Stimulated activated CD4-positive, alpha-beta T cell treated with anti-CD3 and anti-CD28 coated beads, Interleukin-2, amount 100 ng/mL, for 24 hours (primary cell): ENCODE data around the gene JAM2.
"Not testable (repeated sequence)": the region's sequence is repeated elsewhere in the genome, so short reads cannot be mapped to it uniquely, and the experiment has no call there.

Experiments
- DNase-seq, 2 donors: peaks; one replicate each; pipeline ENCODE4 v3.0.0-alpha.2; 2020

JAM2 gene, protein sequence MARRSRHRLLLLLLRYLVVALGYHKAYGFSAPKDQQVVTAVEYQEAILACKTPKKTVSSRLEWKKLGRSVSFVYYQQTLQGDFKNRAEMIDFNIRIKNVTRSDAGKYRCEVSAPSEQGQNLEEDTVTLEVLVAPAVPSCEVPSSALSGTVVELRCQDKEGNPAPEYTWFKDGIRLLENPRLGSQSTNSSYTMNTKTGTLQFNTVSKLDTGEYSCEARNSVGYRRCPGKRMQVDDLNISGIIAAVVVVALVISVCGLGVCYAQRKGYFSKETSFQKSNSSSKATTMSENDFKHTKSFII

DNA sequence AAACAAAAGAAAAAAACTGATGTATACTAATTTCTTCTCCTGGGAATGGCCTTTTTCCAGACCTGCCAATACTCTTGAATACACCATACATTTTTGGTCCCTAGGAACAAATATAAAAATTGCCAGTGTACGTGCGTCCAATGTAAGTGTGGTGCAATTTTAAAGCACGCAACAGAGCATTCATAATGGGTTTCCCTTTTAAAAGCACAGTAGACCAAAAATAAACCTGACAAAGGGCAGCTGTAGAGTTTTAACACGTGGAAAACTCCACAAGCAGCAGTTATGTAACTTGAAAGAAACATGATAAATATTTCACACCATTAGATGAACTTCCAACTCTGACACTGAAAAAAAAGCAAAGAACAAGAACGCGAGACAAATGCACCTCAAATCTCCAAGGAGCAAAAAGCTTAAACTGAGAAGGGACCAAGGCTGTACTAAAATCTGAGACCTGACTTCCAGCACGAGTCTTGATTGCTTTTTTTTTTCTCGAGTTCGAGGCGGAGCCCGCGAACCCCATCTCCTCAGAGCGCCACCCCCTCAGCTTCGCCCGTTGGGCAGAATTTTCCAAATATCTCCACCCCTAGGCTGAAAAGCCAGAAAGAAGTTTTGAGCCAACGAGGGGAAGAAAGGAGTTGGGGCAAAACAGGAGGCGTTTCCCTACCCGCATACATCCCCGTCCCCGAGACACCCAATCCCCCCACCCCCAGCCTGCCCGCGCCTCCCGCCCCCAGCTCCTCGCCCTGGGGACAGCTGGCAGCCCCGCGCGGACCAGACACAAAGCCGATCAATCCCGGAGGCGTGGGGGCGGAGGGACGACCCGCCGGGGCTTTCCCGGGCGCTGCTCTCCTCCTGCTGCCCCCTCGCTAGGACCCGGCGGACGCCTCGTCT is at the start of gene JAM2:
Gene JAM2 (plus strand): TSS at position 599 of the 891 bp plus-strand sequence. CDS start 564 bp downstream, outside the sequence.
- DNase-seq, result peak; percentile 30 to 55

DNA sequence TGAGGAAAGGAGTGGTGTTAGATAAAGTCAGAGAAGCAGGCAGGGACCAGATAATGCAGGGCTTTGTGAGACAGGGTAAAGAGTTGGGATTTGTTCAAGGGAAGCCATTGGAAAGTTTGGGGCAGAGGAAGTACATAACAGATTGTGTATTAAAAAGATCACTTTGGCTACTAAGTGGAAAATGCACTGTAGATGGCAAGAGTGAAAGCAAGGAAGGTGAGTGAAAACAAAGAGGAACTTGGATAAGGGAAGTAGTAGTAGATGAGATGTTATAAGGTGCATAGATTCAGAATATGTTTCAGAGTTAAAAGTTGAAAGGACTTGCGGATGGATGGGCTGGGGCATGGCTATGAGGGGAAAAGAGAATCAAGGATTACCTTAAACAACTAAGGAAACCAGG is 49.2 kb upstream of the JAM2 start:
- DNase-seq, result no peak

DNA sequence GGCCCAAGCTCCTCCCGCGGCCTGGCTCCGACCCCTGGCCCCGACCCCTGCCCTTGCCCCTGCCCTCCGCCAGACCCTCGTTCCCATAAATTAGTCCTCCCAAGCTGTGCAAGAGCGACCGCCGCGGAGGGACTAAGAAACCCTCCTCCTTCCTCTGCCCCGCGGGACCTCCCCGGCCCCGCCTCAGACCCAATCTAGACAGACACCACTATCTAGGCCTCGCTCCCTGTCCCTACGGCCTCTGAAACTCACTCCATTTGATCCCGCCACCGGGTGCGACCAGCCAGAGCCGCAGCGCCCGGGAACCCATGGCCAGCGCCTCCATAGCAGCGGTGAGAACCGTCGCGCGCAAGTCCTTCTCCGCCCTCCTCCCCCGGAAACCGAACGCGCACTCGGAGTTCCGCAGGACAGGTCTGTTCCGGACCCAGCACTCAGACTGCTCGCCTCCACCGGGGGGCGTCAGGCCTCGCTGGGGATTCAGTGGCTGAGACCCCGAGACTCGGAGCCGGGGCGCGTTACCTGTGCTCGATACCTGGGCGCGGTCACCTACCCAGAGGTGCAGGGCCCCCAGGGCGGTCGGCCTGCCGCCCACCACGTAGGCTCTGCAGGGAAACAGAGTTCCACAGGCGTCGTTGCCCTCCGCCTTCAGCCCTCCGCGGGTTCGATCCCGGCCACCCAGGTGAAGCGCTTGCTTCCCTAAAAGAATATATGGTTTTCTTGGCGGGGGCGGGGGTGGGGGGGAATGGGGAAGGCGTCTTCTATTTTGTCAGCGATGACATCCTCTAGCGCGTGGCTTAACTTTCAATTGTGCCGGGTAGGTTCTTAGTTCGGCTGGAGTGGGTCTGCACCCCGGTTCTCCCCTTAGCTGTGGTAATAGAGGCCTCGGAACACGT is 31.7 kb upstream of the JAM2 start, which contains the start of gene MRPL39:
Gene MRPL39 (minus strand): TSS at position 331 of the 893 bp plus-strand sequence. CDS start 6 bp downstream, at position 325.
- DNase-seq, result peak; percentile 90

DNA sequence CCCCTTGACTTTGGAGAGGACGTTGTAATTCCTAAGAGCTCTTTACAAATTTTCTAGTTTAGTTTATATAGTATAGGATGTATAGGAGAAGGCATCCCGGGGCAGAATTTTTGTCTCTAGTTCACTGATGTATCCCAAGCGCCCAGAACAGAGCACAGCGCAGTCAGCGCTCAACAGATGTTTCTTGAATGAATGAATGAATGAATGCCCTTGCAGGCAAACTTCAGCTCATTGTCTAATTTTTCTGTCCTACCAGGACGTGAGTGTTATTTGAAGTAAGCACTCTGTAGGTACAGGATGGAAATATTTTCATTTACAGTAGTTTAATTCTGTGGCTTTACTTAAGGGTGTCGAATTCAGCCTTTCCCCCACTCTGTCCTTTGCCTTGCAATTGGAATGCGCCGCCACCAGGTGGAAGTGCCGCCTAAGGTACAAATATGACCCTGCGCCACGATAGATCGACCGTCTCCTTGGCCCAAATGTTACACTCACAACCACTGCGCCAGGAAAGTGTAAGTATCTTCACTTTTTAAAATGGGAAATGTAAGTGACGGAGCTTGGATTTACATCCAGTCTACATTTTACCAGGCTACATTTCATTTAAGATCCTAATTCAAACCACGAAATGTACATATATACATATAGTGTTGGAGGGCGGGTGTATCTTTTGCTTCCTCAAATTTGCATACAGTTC is 30.9 kb upstream of the JAM2 start:
- peak; percentile 78 to 82 for DNase-seq

DNA sequence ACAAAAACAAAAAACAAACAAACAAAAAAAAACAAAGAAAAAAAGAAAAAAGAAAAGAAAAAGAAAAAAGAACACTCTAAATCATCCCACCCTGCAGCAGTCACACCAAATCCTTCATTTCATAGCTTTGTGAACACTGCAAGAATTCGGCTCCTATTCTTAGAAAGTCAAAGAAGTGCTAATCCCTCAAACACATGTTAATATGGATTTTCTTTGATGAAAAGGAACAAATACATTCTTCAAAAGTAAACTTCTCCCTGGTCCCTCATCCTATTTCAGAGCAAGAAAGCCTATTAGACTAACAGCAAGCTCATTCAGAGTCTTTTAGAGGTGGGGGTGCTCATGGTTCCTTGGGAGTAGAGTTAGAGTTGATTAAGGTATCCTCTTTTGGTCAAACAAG is 24.6 kb upstream of the JAM2 start:
- no peak for DNase-seq

DNA sequence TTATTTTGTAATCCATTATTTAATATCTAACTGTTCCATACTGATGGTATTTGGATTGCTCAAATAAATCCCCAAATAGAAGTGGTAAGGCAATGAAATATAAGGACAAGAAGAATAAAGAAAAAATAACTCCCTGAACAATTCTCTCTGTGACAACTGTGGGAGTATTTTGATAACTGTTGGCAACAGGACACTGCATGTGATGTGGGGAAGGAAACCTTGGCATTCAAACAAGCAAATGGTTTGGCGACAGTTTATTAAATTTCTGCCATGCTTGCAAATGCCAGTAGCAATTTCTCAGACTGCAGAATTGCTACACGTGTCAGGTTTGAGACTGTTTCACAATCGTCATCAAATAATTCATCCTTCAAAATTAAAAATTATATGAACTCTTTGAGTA is 23.2 kb upstream of the JAM2 start:
- DNase-seq, result no peak

DNA sequence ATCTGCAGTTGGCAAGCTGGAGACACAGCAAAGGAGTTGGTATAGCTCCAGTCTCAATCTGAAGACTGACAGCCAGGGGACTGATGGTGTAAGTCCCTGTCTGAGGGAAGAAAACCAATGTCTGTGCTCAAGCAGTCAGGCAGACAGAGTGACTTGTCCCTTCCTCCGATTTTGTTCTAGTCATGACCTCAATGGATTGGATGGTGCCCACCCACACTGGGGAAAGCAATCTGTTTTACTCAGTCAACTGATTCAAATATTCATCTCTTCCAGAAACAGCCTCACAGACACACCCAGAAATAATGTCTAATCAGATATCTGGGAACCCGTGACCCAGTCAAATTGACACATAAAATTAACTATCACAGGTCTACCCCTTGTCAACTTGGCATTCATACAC is 19.9 kb upstream of the JAM2 start:
- DNase-seq, result no peak

DNA sequence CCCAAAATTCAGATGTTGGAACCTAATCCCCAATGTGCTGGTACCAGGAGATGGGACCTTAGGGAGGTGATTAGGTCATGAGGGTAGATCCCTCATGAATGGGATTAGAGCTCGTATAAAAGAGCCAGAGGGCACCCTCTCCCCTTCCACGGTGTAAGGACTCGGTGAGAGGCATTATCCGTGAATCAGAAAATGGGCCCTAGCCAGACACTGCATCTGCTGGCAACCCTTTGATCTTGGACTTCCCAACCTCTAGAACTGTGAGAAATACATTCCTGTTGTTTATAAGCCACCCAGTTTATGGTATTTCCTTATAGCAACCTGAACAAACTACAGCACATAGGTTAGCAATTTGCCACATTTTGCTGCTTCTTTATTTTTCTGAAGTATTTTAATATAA is 14.5 kb upstream of the JAM2 start:
- no peak for DNase-seq

DNA sequence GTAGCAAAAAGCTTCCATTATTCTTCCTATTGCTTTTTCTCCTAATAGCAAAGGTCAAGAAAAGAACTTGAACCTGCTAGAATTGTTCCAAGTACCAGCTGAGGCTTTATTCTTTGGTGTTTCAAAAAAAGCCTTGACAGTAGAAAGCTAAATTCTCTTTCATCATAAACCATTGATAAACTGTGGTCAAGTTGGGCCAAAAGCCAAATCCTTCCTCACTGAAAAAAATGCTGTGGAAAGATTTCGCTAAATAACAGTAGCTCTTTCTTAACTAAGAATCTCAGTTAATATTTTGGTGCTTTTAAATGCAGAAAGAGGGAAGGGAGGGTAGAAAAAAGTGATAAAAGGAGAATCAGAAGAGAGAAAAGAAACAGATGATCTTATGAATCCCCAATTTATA is 14.0 kb upstream of the JAM2 start:
- no peak for DNase-seq

DNA sequence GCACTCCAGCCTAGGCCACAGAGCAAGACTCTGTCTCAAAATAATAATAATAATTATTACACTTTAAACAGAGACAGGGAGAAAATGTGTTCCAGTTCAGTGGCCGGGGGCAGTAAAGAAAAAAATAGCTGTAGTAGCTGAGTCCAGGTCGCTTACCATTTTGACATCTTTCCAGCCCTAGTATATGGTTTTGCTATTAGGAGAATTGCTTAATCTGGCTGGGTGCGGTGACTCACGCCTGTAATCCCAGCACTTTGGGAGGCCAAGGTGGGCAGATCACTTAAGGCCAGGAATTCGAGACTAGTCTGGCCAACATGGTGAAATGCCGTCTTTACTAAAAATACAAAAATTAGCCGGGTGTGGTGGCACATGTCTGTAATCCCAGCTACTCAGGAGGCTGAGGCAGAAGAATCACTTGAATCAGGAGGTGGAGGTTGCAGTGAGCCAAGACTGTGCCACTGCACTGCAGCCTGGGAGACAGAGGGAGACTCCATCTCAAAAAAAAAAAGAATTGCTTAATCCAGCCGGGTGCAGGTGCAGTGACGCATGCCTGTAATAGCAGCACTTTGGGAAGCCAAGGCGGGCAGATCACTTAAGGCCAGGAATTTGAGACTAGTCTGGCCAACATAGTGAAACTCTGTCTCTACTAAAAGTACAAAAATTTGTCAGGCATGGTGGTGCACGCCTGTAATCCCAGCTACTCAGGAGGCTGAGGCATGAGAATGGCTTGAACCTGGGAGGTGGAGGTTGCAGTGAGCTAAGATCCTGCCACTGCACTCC is 13.1 kb upstream of the JAM2 start:
- not testable (repeated sequence) for DNase-seq

DNA sequence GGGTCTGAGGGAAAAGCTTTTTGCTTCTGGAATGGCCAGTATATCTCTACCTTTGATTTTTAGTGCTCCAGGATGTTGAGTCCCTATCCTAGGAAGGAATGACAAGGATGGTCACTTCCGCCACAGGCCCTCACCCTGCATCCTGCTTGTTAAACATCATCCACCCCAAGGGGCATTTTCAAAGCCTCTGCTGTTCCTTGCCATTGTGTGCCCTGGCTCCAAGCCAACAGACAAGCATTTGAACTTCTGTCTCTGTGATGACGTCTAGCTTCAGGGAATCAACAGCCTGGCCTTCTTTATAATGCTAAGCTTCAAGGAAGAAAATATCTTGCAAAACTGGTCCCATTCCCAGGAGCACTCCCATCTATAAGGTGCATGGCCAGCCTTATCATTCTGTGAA is 12.3 kb upstream of the JAM2 start:
- DNase-seq, result no peak

DNA sequence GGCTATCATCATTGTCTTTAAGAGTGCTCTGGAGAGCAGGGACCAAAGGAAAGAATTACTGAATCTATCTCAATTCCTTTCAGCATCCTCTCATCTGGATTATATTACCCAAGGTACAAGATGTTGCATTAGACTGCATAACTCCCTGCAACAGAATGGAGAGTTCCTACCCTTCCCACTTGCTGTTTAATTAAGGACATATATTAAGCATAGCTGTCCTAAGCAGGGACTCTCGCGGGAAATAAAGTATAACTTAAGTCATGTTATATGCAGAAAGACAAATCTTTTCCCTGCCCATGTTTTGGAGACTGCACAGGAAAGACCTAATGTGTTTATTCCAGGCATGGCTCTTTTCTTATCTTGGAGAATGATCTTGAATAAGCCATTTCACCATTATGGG is 6.8 kb upstream of the JAM2 start:
- DNase-seq, result no peak

DNA sequence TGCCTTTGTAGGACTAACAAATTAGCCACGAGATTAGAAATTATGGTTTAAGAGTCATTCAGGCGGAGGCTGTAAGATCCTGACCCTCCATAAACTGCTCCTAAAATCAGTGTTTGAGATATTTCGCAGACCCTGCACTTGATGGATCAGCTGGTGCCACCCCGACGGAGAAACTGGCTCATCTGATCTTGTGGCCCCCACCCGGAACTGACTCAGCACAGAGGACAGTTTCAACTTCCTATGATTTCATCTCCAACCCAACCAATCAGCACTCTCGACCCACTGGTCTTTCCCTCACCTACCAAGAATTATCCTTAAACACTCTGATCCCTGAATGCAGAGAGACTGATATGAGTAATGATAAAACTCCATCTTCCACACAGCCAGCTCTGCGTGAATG is 3.7 kb upstream of the JAM2 start:
- no peak for DNase-seq

DNA sequence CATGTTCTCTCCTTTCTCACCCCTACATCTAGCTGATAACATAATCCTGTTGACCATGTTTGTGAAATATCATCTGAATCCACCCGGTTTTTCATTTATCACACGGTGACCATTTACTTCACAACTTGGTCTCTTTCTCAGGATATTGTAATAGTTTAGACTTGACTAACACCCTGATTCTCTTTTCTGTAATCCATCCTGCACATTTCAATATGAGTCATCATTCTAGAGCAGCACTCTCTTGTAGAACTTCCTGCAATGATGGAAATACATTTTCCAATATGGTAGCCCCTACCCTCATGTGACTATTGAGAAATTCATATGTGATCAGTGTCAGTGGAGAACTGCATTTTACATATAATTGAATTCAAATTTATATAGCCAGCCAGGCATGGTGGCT is 2.3 kb upstream of the JAM2 start:
- DNase-seq, result no peak

DNA sequence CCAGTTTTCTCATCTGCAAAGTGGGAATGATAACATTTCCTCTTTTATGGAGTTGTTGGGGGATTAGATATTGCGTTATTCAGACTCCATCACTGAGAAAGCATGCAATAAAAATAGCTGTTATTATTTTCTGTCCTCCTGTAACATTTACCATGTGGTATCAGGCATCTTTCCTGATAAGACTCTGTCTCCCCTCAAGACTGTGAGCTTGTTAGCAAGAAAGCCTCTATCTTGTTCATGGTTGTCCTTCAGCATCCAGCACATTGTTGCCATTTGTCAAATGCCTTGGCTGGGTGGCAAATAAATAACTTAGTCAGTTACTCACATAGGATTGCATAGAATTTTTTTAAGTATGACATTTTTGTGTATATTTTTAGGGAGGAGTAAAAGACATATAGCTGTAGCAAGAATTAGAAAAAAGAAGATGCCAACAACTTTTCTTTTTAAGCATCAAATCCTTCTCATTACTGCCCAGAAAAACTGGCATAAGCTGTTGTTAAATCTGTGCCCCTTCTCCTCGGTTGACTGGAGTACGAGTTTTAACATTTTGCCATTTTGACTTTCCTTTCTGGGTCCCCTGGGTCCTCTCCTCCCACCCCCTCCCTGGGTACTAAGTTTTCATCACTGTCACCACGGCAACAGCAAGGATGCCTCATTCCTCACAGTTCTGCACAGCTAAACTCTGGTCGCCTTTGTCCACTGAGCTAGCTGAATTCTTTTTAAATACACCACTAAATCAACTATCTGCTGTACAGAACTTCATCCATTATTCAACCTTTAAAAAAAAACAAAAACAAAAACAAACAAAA is 1.0 kb upstream of the JAM2 start:
- DNase-seq, result no peak

DNA sequence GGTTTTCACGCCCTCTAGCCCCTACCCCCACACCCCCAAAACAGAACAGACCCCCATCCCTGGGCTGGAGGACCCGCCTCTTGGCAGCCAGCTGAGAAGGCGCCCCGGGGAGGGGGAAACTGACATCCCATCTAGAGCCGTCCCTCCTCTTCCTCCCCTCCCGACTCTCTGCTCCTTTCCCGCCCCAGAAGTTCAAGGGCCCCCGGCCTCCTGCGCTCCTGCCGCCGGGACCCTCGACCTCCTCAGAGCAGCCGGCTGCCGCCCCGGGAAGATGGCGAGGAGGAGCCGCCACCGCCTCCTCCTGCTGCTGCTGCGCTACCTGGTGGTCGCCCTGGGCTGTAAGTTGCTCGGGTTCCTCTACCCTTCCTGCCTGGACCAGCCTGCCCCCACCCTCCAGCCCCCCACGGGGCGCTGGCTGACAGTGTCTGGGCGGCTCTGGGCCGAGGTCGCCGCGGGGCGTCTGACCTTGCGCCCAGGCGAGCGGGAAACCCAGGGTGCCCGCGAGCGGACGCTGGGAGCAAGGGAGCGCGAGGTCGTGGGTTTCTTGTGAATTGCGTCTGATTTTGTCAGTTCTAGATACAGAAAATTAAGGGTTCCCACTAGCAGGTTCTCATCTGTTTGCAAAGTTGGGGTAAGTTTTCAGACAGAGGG is 618 bp downstream of the JAM2 start:
- peak; percentile 33 to 47 for DNase-seq

DNA sequence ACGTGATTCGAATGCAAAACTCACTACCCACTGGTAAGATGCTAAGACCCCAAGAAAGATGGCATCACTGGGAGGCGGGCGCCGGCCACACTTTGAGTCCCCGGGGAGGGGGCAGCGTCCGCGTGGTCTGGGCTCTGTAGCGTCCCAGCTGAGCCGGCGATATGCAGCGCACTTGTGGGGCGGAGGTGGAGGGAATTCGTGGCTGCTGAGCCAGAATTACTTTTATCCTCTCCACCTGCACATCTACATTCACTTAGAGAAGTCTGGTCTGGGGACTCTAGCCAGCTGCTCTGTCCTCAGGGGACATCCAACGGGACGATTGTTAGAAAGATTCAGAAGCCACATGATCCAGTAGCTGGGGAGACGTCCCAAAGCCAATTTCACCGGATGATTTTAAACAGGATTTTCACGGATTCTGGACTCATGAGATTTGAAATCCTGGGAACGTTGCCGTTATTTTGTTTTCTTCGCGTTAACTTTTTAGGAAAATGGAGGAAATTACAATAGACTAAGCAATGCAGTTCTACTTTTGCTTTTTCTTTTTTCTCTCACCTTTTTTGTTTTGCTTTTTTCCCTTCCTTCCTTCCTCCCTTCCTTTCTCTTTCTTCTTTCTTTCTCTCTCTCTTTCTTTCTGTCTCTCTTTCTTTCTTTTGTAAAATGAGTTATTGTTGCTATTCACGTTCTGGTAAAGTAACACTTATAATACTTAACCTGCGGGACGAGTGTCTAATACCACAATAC is 1.3 kb downstream of the JAM2 start:
- DNase-seq, result peak in 1 of 2 donors; percentile 12

DNA sequence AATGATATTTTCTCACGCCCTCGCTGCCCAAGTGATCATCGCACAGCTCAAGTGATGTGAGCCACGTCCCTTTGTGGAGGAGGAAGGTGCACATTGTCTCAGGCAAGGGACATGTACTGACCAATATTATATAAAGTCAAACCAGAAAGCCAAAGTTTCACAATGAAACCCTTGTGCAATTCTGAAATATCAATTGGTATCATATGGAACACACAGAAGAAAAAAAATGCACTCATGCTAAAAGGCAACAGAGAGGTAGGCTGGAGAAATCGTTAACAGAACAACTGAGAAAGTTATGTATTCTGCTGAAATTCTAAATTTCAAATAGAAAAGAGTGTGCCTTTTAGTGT is 1.9 kb downstream of the JAM2 start:
- no peak for DNase-seq

DNA sequence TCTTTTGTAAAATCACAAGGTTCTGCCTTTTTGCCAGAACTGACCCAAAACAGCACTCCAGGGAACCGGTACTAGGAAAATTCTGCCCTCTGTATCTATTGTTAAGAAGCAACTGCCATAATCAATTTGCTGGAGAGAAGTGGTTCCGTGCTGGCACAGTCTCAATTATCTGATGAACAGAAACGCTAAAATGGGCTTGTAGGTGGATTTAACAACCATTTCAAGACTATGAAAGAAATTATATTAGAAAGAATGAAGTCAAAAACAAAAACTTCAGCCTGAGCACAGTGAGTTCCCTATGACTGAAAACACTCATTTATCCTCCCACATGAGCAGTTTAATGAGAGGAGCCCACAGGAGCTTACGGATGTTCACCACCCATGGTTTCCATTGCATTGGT is 4.4 kb downstream of the JAM2 start:
- no peak for DNase-seq

DNA sequence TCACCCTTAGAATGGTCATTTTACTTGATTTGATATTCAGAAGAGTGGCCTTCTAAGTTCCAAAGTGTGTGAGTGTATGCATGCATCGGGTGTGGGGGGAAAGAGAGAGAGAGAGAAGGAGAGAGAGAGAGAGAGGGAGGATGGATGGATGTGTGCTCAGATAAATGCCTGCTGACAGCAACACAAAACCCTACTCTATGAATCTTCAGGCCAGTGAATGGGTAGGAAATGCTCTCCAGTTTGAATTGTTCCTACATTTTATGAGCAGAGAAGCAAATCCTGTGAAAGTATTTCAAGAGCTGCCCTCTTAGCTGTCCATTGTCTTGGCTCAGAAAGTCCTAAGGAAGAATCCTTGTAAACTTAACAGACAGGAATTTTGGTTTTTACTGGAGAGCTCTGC is 7.4 kb downstream of the JAM2 start:
- DNase-seq, result no peak
